ENCODE results near the gene TMEM167B. TPM values are rescaled to one million over a fixed set of nuclear protein-coding genes. Genes with fewer than 3 reads are reported as not detected.

TMEM167B gene
- total and polyA plus RNA-seq, 2 of the 4 experiments (the other 2 are of a cell fraction): 21.6 to 32.1 TPM

- no peak overlapping the region for H3K27ac ChIP-seq (ENCODE audit: insufficient read depth, low read length)
- no peak overlapping the region for H3K23ac ChIP-seq (ENCODE audit: low read depth, low read length)
- ChIA-PET POLR2A (ENCODE audit: unreplicated experiment) (no interaction called here), CTCF (no interaction called here)
- H4K8ac ChIP-seq (ENCODE audit: low read depth in 2 of 2, low read length in 2 of 2): no peak overlapping the region
- H4K5ac ChIP-seq (ENCODE audit: low read depth, low read length): no peak overlapping the region
- no peak overlapping the region for H3K9ac ChIP-seq (ENCODE audit: low read depth, low read length)
- ATAC-seq (ENCODE audit: low read depth) (no peak), DNase-seq (no peak)
- intact Hi-C loops (cut with micrococcal nuclease): no loop called here
- no peak overlapping the region for H2BK5ac ChIP-seq (ENCODE audit: low read depth, low read length, poor library complexity, severe bottlenecking)
- no peak overlapping the region for H3K4ac ChIP-seq (ENCODE audit: low read depth, low read length)
- no peak overlapping the region for H3K56ac ChIP-seq (ENCODE audit: extremely low read depth, insufficient read depth, low read length)
- no peak overlapping the region for H2AK9ac ChIP-seq (replicated peaks; ENCODE audit: low read depth, low read length, poor library complexity)
- TF ChIP-seq MAFK (IDR thresholded peaks at IDR 0.05; ENCODE audit: low read depth, low read length) (no peak), NFE2L2 (IDR thresholded peaks at IDR 0.05; ENCODE audit: low read depth, low read length) (no peak)
- no peak overlapping the region for H3K4me3 ChIP-seq (ENCODE audit: insufficient read depth, low read depth, low read length)
- H3K27me3 ChIP-seq (ENCODE audit: control insufficient read depth, insufficient read depth, low read length): no peaks in the 10 kb centered on the region
- H4K91ac ChIP-seq (ENCODE audit: insufficient read depth, low read depth, low read length): no peak overlapping the region
- in situ Hi-C loops (cut with MboI; ENCODE audit: low sequenced_read_pairs): no loop called here
- H3K36me3 ChIP-seq (ENCODE audit: control insufficient read depth, insufficient read depth, low read length): no peaks in the 10 kb centered on the region
- no peak overlapping the region for H2BK15ac ChIP-seq (ENCODE audit: low read depth, low read length)
- BruUV-seq (replicated peaks): no TSS peak
- no peaks in the 10 kb centered on the region for H3K4me1 ChIP-seq (ENCODE audit: control insufficient read depth, insufficient read depth, low read length)
- no peak overlapping the region for H3K14ac ChIP-seq (replicated peaks; ENCODE audit: low read depth, low read length)
- dilution Hi-C loops (cut with HindIII; ENCODE audit: low sequenced_read_pairs, unreplicated experiment): no loop called here
- no peak overlapping the region for H2AK5ac ChIP-seq (ENCODE audit: low read depth, low read length)
- no peaks in the 10 kb centered on the region for H3K79me1 ChIP-seq (ENCODE audit: low read depth in 1 of 2, low read length in 2 of 2)
- H4K20me1 ChIP-seq (ENCODE audit: insufficient read depth, low read length): no peaks in the 10 kb centered on the region
- no peaks in the 10 kb centered on the region for H3K9me1 ChIP-seq (ENCODE audit: insufficient read depth, low read length)
- H3K18ac ChIP-seq (ENCODE audit: low read depth, low read length): no peak overlapping the region
- H2BK20ac ChIP-seq (ENCODE audit: low read depth, low read length): no peak overlapping the region
- 100% methylated on average over 2 of the region's 3 CpGs; no CpG with 5 or more reads in 1 of the 2 experiments for WGBS, 2 experiments (ENCODE audit: extremely low coverage in 2 of 2, insufficient read length in 1 of 2)
- H2AFZ ChIP-seq (replicated peaks; ENCODE audit: low read length, poor library complexity): no peak overlapping the region
- H3K4me2 ChIP-seq (ENCODE audit: low read depth, low read length): no peak overlapping the region
- no peak overlapping the region for H2BK120ac ChIP-seq (ENCODE audit: low read depth, low read length)
- no peaks in the 10 kb centered on the region for H3K9me3 ChIP-seq (ENCODE audit: control insufficient read depth, insufficient read depth, low read length)
Observed at GRCh38 chr1:109056064-109056463, 34.5 kb upstream of the TMEM167B start.
